ENCODE results near the gene ZNF24. TPM values are rescaled to one million over a fixed set of nuclear protein-coding genes. Genes with fewer than 3 reads are reported as not detected.

The ZNF24 gene
- total and polyA plus RNA-seq, 2 experiments from 2014 or later: 52.4 to 75.2 TPM

GRCh38 chr18:35352778-35353177 lies 8.6 kb upstream of the ZNF24 start (continued):
- no peak for TF ChIP-seq CTCF (conservative IDR thresholded peaks at IDR 0.05; ENCODE audit: low read depth in 2 of 2)
- TF ChIP-seq ZNF331 (CRISPR knock-in tag; IDR thresholded peaks at IDR 0.05; ENCODE audit: low read depth): no peak
- no peak for TF ChIP-seq JUNB (IDR thresholded peaks at IDR 0.05; ENCODE audit: unreplicated experiment)
- TF ChIP-seq STAT1 (IDR thresholded peaks at IDR 0.05; ENCODE audit: unreplicated experiment): no peak
- no peak for TF ChIP-seq POLR2AphosphoS5 (IDR thresholded peaks at IDR 0.05; ENCODE audit: low read depth)
- TF ChIP-seq NANOG (IDR thresholded peaks at IDR 0.05; ENCODE audit: borderline replicate concordance): no peak
- TF ChIP-seq ZNF114 (CRISPR knock-in tag; IDR thresholded peaks at IDR 0.05): no peak

GRCh38 chr18:35352283-35352682 lies 8.1 kb upstream of the ZNF24 start:
- no peaks in the 10 kb centered on the region; the same call in 1 of the 2 replicates for H3F3A ChIP-seq (replicated peaks; ENCODE audit: low read depth)
- no peak overlapping the region for H3K4me3 ChIP-seq
- no peaks in the 10 kb centered on the region for H4K20me1 ChIP-seq (replicated peaks; ENCODE audit: insufficient read depth)
- Mint-ChIP-seq H3K27ac (no peak overlapping the region), H3K4me3 (no peak overlapping the region), H3K27me3 (ENCODE audit: insufficient read depth, low read depth, poor library complexity) (no peaks in the 10 kb centered on the region), H3K9me3 (peaks cover 36% of the 10 kb centered on the region), H3K4me1 (peaks cover 26% of the 10 kb centered on the region), H3K36me3 (ENCODE audit: low read depth) (peaks cover 20% of the 10 kb centered on the region)
- no peaks in the 10 kb centered on the region for H3K79me2 ChIP-seq (replicated peaks; ENCODE audit: insufficient read depth)
- ATAC-seq (no peak), DNase-seq (ENCODE audit: low spot score) (peak; percentile 35)
- H3K4me1 ChIP-seq (ENCODE audit: insufficient read depth): 0 out of 2 replicates have a peak, but pooled peaks cover 16% of the 10 kb centered on the region
- no peaks in the 10 kb centered on the region for H3K36me3 ChIP-seq (ENCODE audit: insufficient read depth)
- H2AFZ ChIP-seq: no peak overlapping the region
- no peaks in the 10 kb centered on the region for H3K27me3 ChIP-seq (ENCODE audit: insufficient read depth)
- no peak overlapping the region for H3K27ac ChIP-seq (ENCODE audit: low read depth)
- H3K9me2 ChIP-seq (ENCODE audit: insufficient read depth): no peaks in the 10 kb centered on the region
- TF ChIP-seq REST (IDR thresholded peaks at IDR 0.05; ENCODE audit: unreplicated experiment): no peak
- TF ChIP-seq ZNF331 (CRISPR knock-in tag; IDR thresholded peaks at IDR 0.05; ENCODE audit: low read depth): no peak
- no peak for TF ChIP-seq POLR2AphosphoS5 (IDR thresholded peaks at IDR 0.05; ENCODE audit: low read depth)
- no peak for TF ChIP-seq ZNF462 (CRISPR knock-in tag; IDR thresholded peaks at IDR 0.05)
- TF ChIP-seq NANOG (IDR thresholded peaks at IDR 0.05; ENCODE audit: borderline replicate concordance): no peak
- no peak for TF ChIP-seq EZH2 (IDR thresholded peaks at IDR 0.05; ENCODE audit: low read depth, unreplicated experiment)
- TF ChIP-seq EZH2phosphoT487 (IDR thresholded peaks at IDR 0.05; ENCODE audit: unreplicated experiment): no peak
- TF ChIP-seq JUNB (IDR thresholded peaks at IDR 0.05; ENCODE audit: unreplicated experiment): no peak
- no peak for TF ChIP-seq ETS1 (IDR thresholded peaks at IDR 0.05)
- no peak for TF ChIP-seq STAT1 (IDR thresholded peaks at IDR 0.05; ENCODE audit: unreplicated experiment)
- TF ChIP-seq ZNF114 (CRISPR knock-in tag; IDR thresholded peaks at IDR 0.05): no peak
- H3K4me2 ChIP-seq: no peak overlapping the region
